WTC11 (cell line): ENCODE data around the gene LAMC3. TPM values are rescaled to one million over a fixed set of nuclear protein-coding genes. Genes with fewer than 3 reads are reported as not detected.

Source experiments
- ATAC-seq: fragments of 200-7000 bp; cut with Tn5 transposase; 2 replicates; pipeline ENCODE4 v1.10.0; 2021; ENCODE audit warnings: mild to moderate bottlenecking, moderate library complexity
- CTCF ChIA-PET: fragments of 300-600 bp; sonication (Branson Sonifier 250); formaldehyde crosslinking; loops from one replicate; lab custom pipeline; 2021; ENCODE audit warnings: antibody characterized with exemption; lab: Charles Lee
- POLR2A ChIA-PET: fragments of 350-600 bp; sonication (Branson Sonifier 250); formaldehyde crosslinking; loops from one replicate; lab custom pipeline; 2021; ENCODE audit warnings: antibody characterized with exemption; lab: Charles Lee
- DNase-seq: peaks from one replicate; pipeline ENCODE4 v3.0.0; 2021; ENCODE audit warnings: low spot score
- H3K27ac Mint-ChIP-seq: 2 replicates; pipeline ENCODE4 v1.8.0; 2021; ENCODE audit warnings: mixed read lengths
- H3K27me3 Mint-ChIP-seq: 2 replicates; pipeline ENCODE4 v1.8.0; 2021; ENCODE audit warnings: low read depth, mild to moderate bottlenecking, moderate library complexity, mixed read lengths
- H3K36me3 Mint-ChIP-seq: 2 replicates; pipeline ENCODE4 v1.8.0; 2021; ENCODE audit warnings: mixed read lengths
- H3K4me1 Mint-ChIP-seq: 2 replicates; pipeline ENCODE4 v1.8.0; 2022; ENCODE audit warnings: mixed read lengths
- H3K4me3 Mint-ChIP-seq: 2 replicates; pipeline ENCODE4 v1.8.0; 2021; ENCODE audit warnings: mild to moderate bottlenecking, moderate library complexity, mixed read lengths
- H3K9me3 Mint-ChIP-seq: 2 replicates; pipeline ENCODE4 v1.8.0; 2021; ENCODE audit warnings: mixed read lengths
- ATF3 ChIP-seq: sonication (generic); formaldehyde crosslinking; conservative IDR thresholded peaks from 2 replicates; pipeline ENCODE4 v1.8.1; 2022; ENCODE audit warnings: mild to moderate bottlenecking, missing genetic modification reagents
- ATF6 ChIP-seq: sonication (generic); formaldehyde crosslinking; IDR thresholded peaks from 2 replicates; pipeline ENCODE4 v1.8.1; 2023; ENCODE audit warnings: mild to moderate bottlenecking, missing genetic modification reagents
- CBFB ChIP-seq: sonication (generic); formaldehyde crosslinking; IDR thresholded peaks from 2 replicates; pipeline ENCODE4 v1.8.1; 2022; ENCODE audit warnings: mild to moderate bottlenecking, low read depth, missing genetic modification reagents
- ERG ChIP-seq: fragments of 250-450 bp; sonication (Bioruptor Pico); IDR thresholded peaks from 2 replicates; pipeline ENCODE4 v1.8.0; 2021; ENCODE audit warnings: mild to moderate bottlenecking
- FOXJ3 ChIP-seq: sonication (generic); formaldehyde crosslinking; IDR thresholded peaks from 2 replicates; pipeline ENCODE4 v1.9.0; 2021; ENCODE audit warnings: missing genetic modification reagents, mild to moderate bottlenecking, borderline replicate concordance
- KAT7 ChIP-seq: sonication (generic); formaldehyde crosslinking; IDR thresholded peaks from 2 replicates; pipeline ENCODE4 v1.8.1; 2023; ENCODE audit warnings: missing genetic modification reagents, mild to moderate bottlenecking, borderline replicate concordance
- MLX ChIP-seq: sonication (generic); formaldehyde crosslinking; IDR thresholded peaks from 2 replicates; pipeline ENCODE4 v1.8.1; 2023; ENCODE audit warnings: mild to moderate bottlenecking, missing genetic modification reagents, moderate library complexity
- NFATC4 ChIP-seq: fragments of 250-450 bp; sonication (Bioruptor Pico); IDR thresholded peaks from 2 replicates; pipeline ENCODE4 v1.9.0; 2021; ENCODE audit warnings: mild to moderate bottlenecking
- NFE2L1 ChIP-seq: sonication (generic); formaldehyde crosslinking; IDR thresholded peaks from 2 replicates; pipeline ENCODE4 v1.8.1; 2023; ENCODE audit warnings: missing genetic modification reagents
- PREB ChIP-seq: sonication (generic); formaldehyde crosslinking; IDR thresholded peaks from 2 replicates; pipeline ENCODE4 v1.8.1; 2022; ENCODE audit warnings: mild to moderate bottlenecking, missing genetic modification reagents, moderate library complexity, borderline replicate concordance
- RELA ChIP-seq: sonication (generic); formaldehyde crosslinking; IDR thresholded peaks from 2 replicates; pipeline ENCODE4 v1.8.1; 2022; ENCODE audit warnings: missing genetic modification reagents, mild to moderate bottlenecking, borderline replicate concordance
- SMAD3 ChIP-seq: sonication (generic); formaldehyde crosslinking; IDR thresholded peaks from 2 replicates; pipeline ENCODE4 v1.8.0; 2022; ENCODE audit warnings: missing genetic modification reagents, mild to moderate bottlenecking, borderline replicate concordance
- SOX15 ChIP-seq: fragments of 250-450 bp; sonication (Bioruptor Pico); IDR thresholded peaks from 2 replicates; pipeline ENCODE4 v1.9.0; 2021; ENCODE audit warnings: mild to moderate bottlenecking
- TCF7 ChIP-seq: sonication (generic); formaldehyde crosslinking; IDR thresholded peaks from 2 replicates; pipeline ENCODE4 v1.8.0; 2022; ENCODE audit warnings: mild to moderate bottlenecking, low read depth, missing genetic modification reagents, moderate library complexity
- ZNF423 ChIP-seq: fragments of 250-450 bp; sonication (Bioruptor Pico); IDR thresholded peaks from 2 replicates; pipeline ENCODE4 v2.1.2; 2022; ENCODE audit warnings: mild to moderate bottlenecking, moderate library complexity
- ZNF671 ChIP-seq: fragments of 250-450 bp; sonication (Bioruptor Pico); IDR thresholded peaks from 2 replicates; pipeline ENCODE4 v1.8.0; 2021; ENCODE audit warnings: mild to moderate bottlenecking
- total RNA-seq: library from RNA; stranded (reverse); gene quantifications from 3 replicates; pipeline ENCODE4 v1.2.3, GENCODE V29; 2021
- TF ChIP-seq, protein P1 (sequence below): sonication (generic); formaldehyde crosslinking; IDR thresholded peaks from 2 replicates; pipeline ENCODE4 v1.8.1; 2023; ENCODE audit warnings: mild to moderate bottlenecking, missing genetic modification reagents, moderate library complexity
- TF ChIP-seq, protein P2 (sequence below): sonication (generic); formaldehyde crosslinking; IDR thresholded peaks from 2 replicates; pipeline ENCODE4 v1.8.1; 2023; ENCODE audit warnings: mild to moderate bottlenecking, moderate library complexity, missing genetic modification reagents
- TF ChIP-seq, protein P3 (sequence below): sonication (generic); formaldehyde crosslinking; IDR thresholded peaks from 2 replicates; pipeline ENCODE4 v1.8.1; 2022; ENCODE audit warnings: missing genetic modification reagents, borderline replicate concordance

The LAMC3 gene
- total RNA-seq, 1 experiment from 2014 or later = 50.9 TPM

DNA sequence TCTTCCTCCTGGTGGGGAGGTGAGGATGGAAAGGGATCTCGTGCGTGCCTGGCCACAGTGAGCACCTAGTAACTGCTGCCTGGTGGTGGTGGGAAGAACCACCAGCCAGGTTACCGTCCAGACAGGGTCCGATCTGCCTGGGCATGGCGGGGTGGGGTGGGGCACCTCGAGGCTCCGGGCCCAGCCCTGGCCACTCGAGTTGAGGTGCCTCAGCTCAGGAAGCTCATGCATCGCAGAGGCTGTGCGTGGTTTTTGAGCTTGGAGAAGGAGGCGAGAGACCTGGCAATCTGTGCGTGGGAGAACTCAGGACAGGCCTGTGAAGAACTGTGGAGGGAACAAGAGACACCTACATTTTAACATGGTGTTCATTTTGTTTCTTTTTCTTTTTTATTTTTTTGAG, 38.9 kb upstream of the LAMC3 start:
- no peaks in the 10 kb centered on the region for H3K9me3 Mint-ChIP-seq
- ATAC-seq (no peak; the same call in 1 of the 2 replicates), DNase-seq (no peak)
- CTCF ChIA-PET = no interaction called here
- H3K4me1 Mint-ChIP-seq = 0 out of 2 replicates have a peak, but pooled peaks cover 4% of the 10 kb centered on the region
- H3K36me3 Mint-ChIP-seq = no peaks in the 10 kb centered on the region
- TF ChIP-seq RELA (CRISPR knock-in tag) (no peak), SMAD3 (no peak), TCF7 (CRISPR knock-in tag) (no peak), SOX15 (CRISPR knock-in tag) (no peak), MLX (CRISPR knock-in tag) (no peak), NFE2L1 (no peak), PREB (CRISPR knock-in tag) (no peak), ZNF423 (no peak)
- TF ChIP-seq, protein P1, sequence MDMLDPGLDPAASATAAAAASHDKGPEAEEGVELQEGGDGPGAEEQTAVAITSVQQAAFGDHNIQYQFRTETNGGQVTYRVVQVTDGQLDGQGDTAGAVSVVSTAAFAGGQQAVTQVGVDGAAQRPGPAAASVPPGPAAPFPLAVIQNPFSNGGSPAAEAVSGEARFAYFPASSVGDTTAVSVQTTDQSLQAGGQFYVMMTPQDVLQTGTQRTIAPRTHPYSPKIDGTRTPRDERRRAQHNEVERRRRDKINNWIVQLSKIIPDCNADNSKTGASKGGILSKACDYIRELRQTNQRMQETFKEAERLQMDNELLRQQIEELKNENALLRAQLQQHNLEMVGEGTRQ = no peak
- TF ChIP-seq, protein P2, sequence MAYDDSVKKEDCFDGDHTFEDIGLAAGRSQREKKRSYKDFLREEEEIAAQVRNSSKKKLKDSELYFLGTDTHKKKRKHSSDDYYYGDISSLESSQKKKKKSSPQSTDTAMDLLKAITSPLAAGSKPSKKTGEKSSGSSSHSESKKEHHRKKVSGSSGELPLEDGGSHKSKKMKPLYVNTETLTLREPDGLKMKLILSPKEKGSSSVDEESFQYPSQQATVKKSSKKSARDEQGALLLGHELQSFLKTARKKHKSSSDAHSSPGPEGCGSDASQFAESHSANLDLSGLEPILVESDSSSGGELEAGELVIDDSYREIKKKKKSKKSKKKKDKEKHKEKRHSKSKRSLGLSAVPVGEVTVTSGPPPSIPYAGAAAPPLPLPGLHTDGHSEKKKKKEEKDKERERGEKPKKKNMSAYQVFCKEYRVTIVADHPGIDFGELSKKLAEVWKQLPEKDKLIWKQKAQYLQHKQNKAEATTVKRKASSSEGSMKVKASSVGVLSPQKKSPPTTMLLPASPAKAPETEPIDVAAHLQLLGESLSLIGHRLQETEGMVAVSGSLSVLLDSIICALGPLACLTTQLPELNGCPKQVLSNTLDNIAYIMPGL (CRISPR knock-in tag) = no peak
- POLR2A ChIA-PET = no interaction called here
- H3K27me3 Mint-ChIP-seq = 0 out of 2 replicates have a peak, but pooled peaks cover 2% of the 10 kb centered on the region
- 0 out of 2 replicates have a peak overlapping the region, but pooled peaks have one; percentile 41 for H3K27ac Mint-ChIP-seq
- no peak overlapping the region for H3K4me3 Mint-ChIP-seq

DNA sequence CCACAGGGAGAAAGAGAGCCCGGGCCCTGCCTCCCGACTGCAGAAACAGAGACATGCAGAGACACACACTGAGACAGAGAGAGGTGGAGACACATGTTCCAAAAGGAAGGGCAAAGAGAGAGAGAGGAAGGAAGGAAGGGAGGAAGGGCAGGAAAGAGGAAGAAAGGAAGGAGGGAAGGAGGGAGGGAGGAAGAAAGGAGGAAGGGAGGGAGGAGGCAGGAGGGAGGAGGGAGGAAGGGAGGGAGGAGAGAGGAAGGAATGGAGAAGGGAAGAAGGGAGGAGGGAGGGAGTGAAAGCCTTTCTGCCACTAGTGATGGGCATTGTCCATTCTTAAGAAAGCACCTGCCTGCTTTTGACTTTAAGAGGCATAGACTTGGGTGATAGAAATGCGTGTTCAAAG, 38.1 kb upstream of the LAMC3 start:
- Mint-ChIP-seq H3K27me3 (0 out of 2 replicates have a peak, but pooled peaks cover 2% of the 10 kb centered on the region), H3K4me3 (no peak overlapping the region), H3K36me3 (no peaks in the 10 kb centered on the region), H3K9me3 (no peaks in the 10 kb centered on the region), H3K4me1 (0 out of 2 replicates have a peak, but pooled peaks cover 4% of the 10 kb centered on the region), H3K27ac (no peak overlapping the region)
- ATAC-seq = no peak
- DNase-seq = no peak
- ChIA-PET CTCF (interaction anchor here (1.0 to 4.4 kb wide), 2 partner anchors 28 to 30 kb away, joined by 3 to 31 read pairs; no protein-coding TSS in a partner anchor), POLR2A (no interaction called here)
- TF ChIP-seq, protein P3, sequence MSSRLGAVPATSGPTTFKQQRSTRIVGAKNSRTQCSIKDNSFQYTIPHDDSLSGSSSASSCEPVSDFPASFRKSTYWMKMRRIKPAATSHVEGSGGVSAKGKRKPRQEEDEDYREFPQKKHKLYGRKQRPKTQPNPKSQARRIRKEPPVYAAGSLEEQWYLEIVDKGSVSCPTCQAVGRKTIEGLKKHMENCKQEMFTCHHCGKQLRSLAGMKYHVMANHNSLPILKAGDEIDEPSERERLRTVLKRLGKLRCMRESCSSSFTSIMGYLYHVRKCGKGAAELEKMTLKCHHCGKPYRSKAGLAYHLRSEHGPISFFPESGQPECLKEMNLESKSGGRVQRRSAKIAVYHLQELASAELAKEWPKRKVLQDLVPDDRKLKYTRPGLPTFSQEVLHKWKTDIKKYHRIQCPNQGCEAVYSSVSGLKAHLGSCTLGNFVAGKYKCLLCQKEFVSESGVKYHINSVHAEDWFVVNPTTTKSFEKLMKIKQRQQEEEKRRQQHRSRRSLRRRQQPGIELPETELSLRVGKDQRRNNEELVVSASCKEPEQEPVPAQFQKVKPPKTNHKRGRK (CRISPR knock-in tag) = no peak
- no peak for TF ChIP-seq FOXJ3 (CRISPR knock-in tag)
- TF ChIP-seq CBFB (CRISPR knock-in tag) = no peak
- no peak for TF ChIP-seq ZNF671 (CRISPR knock-in tag)
- TF ChIP-seq RELA (CRISPR knock-in tag) = no peak
- no peak for TF ChIP-seq KAT7
- no peak for TF ChIP-seq ZNF423
- no peak for TF ChIP-seq NFATC4 (CRISPR knock-in tag)
- no peak for TF ChIP-seq ATF6 (CRISPR knock-in tag)
- TF ChIP-seq ATF3 (CRISPR knock-in tag) = no peak
- no peak for TF ChIP-seq ERG (CRISPR knock-in tag)
